Endothelial cell of umbilical vein (primary cell): ENCODE measurements around the gene VSX1. TPM values are rescaled to one million over a fixed set of nuclear protein-coding genes. Genes with fewer than 3 reads are reported as not detected.

Experiments used
- BruUV-seq: library from RNA; stranded (reverse); fragments of 400-500 nt; replicated peaks from 2 replicates; lab custom pipeline; 2021; lab: Mats Ljungman, UMichigan
- CTCF ChIA-PET: fragments of 300-600, 350-600 bp; sonication (Branson Sonifier 250); formaldehyde crosslinking; loops from one replicate; lab custom pipeline; 2021; ENCODE audit warnings: antibody characterized with exemption, inconsistent platforms; lab: Charles Lee
- POLR2A ChIA-PET: fragments of 300-600, 350-600 bp; sonication (Branson Sonifier 250); formaldehyde crosslinking; loops from one replicate; lab custom pipeline; 2021; ENCODE audit warnings: antibody characterized with exemption, inconsistent platforms; lab: Charles Lee
- DNase-seq: peaks from one replicate; pipeline ENCODE4 v3.0.0-alpha.2; 2011; ENCODE audit warnings: low read depth, low spot score
- FAIRE-seq: peaks from 2 replicates; lab custom pipeline; 2011; peaks lifted over from hg19 to GRCh38; lab: Jason Lieb, UNC
- H2AFZ ChIP-seq: 2 replicates; pipeline ENCODE4 v1.6.0; 2012; ENCODE audit warnings: low read depth, low read length, control low read depth, inconsistent platforms
- H3K27ac ChIP-seq: 2 replicates; pipeline ENCODE4 v1.5.1; 2011; ENCODE audit warnings: low read depth, mild to moderate bottlenecking, control low read depth, low read length, moderate library complexity; ENCODE audit not compliant: insufficient read depth
- H3K27me3 ChIP-seq, 2 experiments: 2 replicates each; pipeline versions ENCODE4 v1.6.0 to v1.6.1; 2011; ENCODE audit warnings: low read length in 2 of 2, mixed read lengths in 1 of 2; ENCODE audit not compliant: control insufficient read depth in 2 of 2, insufficient read depth in 2 of 2
- H3K36me3 ChIP-seq, 2 experiments: 2 replicates in 1 of 2; 3 replicates in 1 of 2; pipeline ENCODE4 v1.5.1; 2011; ENCODE audit warnings: low read length in 2 of 2, mild to moderate bottlenecking in 1 of 2, moderate library complexity in 1 of 2; ENCODE audit not compliant: control insufficient read depth in 2 of 2, insufficient read depth in 2 of 2; ENCODE audit errors: extremely low read depth in 1 of 2
- H3K4me1 ChIP-seq: 3 replicates; pipeline ENCODE4 v1.5.1; 2011; ENCODE audit warnings: mild to moderate bottlenecking, low read length; ENCODE audit not compliant: control insufficient read depth, insufficient read depth; ENCODE audit errors: extremely low read depth
- H3K4me2 ChIP-seq: 2 replicates; pipeline ENCODE4 v1.6.1; 2011; ENCODE audit warnings: low read length, control low read depth, mixed read lengths; ENCODE audit not compliant: insufficient read depth
- H3K4me3 ChIP-seq, 3 experiments: fragments of 200-600 bp in 1 of 3; sonication (generic), shearing (Covaris generic) in 1 of 3; replicated peaks in 1 of 3; 2 replicates each; pipeline ENCODE4 v1.5.1; 2011 to 2016; ENCODE audit warnings: control low read depth in 3 of 3, low read length in 3 of 3, mild to moderate bottlenecking in 2 of 3, inconsistent platforms in 1 of 3, low read depth in 1 of 3, moderate library complexity in 1 of 3; ENCODE audit not compliant: insufficient read depth in 1 of 3
- H3K79me2 ChIP-seq: 2 replicates; pipeline ENCODE4 v1.6.0; 2012; ENCODE audit warnings: low read length, inconsistent platforms; ENCODE audit not compliant: control insufficient read depth, insufficient read depth
- H3K9ac ChIP-seq: replicated peaks from 2 replicates; pipeline ENCODE3; 2011; ENCODE audit warnings: low read length, control low read depth; ENCODE audit not compliant: insufficient read depth; ENCODE audit errors: extremely low read depth
- H3K9me1 ChIP-seq: replicated peaks from 3 replicates; pipeline ENCODE4 v1.6.0; 2011; ENCODE audit warnings: mild to moderate bottlenecking, low read length; ENCODE audit not compliant: control insufficient read depth, insufficient read depth; ENCODE audit errors: extremely low read depth
- H3K9me3 ChIP-seq: replicated peaks from 2 replicates; pipeline ENCODE4 v1.5.1; 2012; ENCODE audit warnings: low read length, inconsistent platforms; ENCODE audit not compliant: control insufficient read depth, insufficient read depth
- H4K20me1 ChIP-seq: replicated peaks from 2 replicates; pipeline ENCODE3; 2011; ENCODE audit warnings: mild to moderate bottlenecking, low read length; ENCODE audit not compliant: control insufficient read depth, insufficient read depth; ENCODE audit errors: extremely low read depth
- EZH2 ChIP-seq: IDR thresholded peaks from 2 replicates; pipeline ENCODE4 v1.6.1; 2012; ENCODE audit warnings: borderline replicate concordance, low read depth, mild to moderate bottlenecking, moderate library complexity, low read length, inconsistent platforms; ENCODE audit not compliant: severe bottlenecking
- FOS ChIP-seq: IDR thresholded peaks from 2 replicates; pipeline ENCODE4 v1.6.1; 2011; ENCODE audit warnings: mild to moderate bottlenecking, low read length, moderate library complexity, borderline replicate concordance; ENCODE audit not compliant: insufficient read depth
- GATA2 ChIP-seq: IDR thresholded peaks from 2 replicates; pipeline ENCODE4 v1.7.0; 2011; ENCODE audit warnings: low read depth, mild to moderate bottlenecking, moderate library complexity, mixed read lengths, low read length; ENCODE audit not compliant: insufficient read length, insufficient read depth
- JUN ChIP-seq: IDR thresholded peaks from 2 replicates; pipeline ENCODE4 v1.6.1; 2011; ENCODE audit warnings: borderline replicate concordance, low read depth; ENCODE audit not compliant: insufficient read length, insufficient read depth
- MYC ChIP-seq: IDR thresholded peaks from one replicate; pipeline ENCODE4 v1.6.1; 2011; ENCODE audit warnings: mild to moderate bottlenecking, low read depth, low read length
- POLR2A ChIP-seq: IDR thresholded peaks from 2 replicates; pipeline ENCODE4 v1.6.1; 2012; ENCODE audit warnings: low read depth, mild to moderate bottlenecking, control low read depth, low read length
- POLR2AphosphoS5 ChIP-seq: IDR thresholded peaks from 2 replicates; pipeline ENCODE4 v1.6.1; 2012; ENCODE audit warnings: low read depth, mild to moderate bottlenecking, control low read depth, low read length, moderate library complexity; ENCODE audit not compliant: insufficient read depth
- dilution Hi-C: fragments of 300-500 bp; cut with MboI; formaldehyde crosslinking; loops from one replicate; pipeline ENCODE4 v1.15.0; 2019; ENCODE audit warnings: low sequenced_read_pairs; ENCODE audit not compliant: extremely low pct_ligation_motif_present
- intact Hi-C: fragments of 100-400 bp; cut with micrococcal nuclease; formaldehyde crosslinking; loops from one replicate; pipeline ENCODE4 v1.10.0; 2022
- polyA plus RNA-seq, 4 experiments: library from polyadenylated mRNA; depleted of rRNA in 3 of 4; stranded (reverse) in 3 of 4; unstranded in 1 of 4; fragments of >200 nt; gene quantifications; 2 replicates each; pipeline versions ENCODE4 v1.2.1 to v1.2.3, GENCODE V29; 2011 to 2012; ENCODE audit warnings: missing spikeins in 1 of 4
- total RNA-seq: library from RNA; stranded (reverse); gene quantifications from 2 replicates; pipeline ENCODE4 v1.2.3, GENCODE V29; 2021
- TF ChIP-seq, protein P1 (sequence below): IDR thresholded peaks from 2 replicates; pipeline ENCODE4 v1.6.1; 2011; ENCODE audit not compliant: insufficient read depth, insufficient read length
- TF ChIP-seq, protein P2 (sequence below), 2 donors: IDR thresholded peaks; 1 replicate in 1 of 2; 2 replicates in 1 of 2; pipeline ENCODE4 v1.5.1; 2011; ENCODE audit warnings: low read length in 2 of 2, mild to moderate bottlenecking in 2 of 2, moderate library complexity in 2 of 2, control low read depth in 1 of 2, inconsistent platforms in 1 of 2, low read depth in 1 of 2; ENCODE audit not compliant: insufficient read depth in 1 of 2; ENCODE audit errors: extremely low read depth in 1 of 2

VSX1 gene
- total and polyA plus RNA-seq, 2 donors (not counting 3 experiments of a cell fraction or from before 2014, with no cell fraction given): not detected

GRCh38 chr20:25117990-25118389 lies 36.0 kb upstream of the VSX1 start:
- no peaks in the 10 kb centered on the region for H3K36me3 ChIP-seq
- POLR2A ChIA-PET: no interaction called here
- no peaks in the 10 kb centered on the region for H3K9me1 ChIP-seq
- FAIRE-seq: no peak
- no peaks in the 10 kb centered on the region for H3K79me2 ChIP-seq
- no peak overlapping the region for H3K4me2 ChIP-seq
- no peak overlapping the region for H3K9ac ChIP-seq
- intact Hi-C loops (no loop called here), dilution Hi-C loops (no loop called here)
- no peaks in the 10 kb centered on the region for H3K4me1 ChIP-seq
- peaks cover 7 to 13% of the 10 kb centered on the region in 2 experiments for H3K27me3 ChIP-seq
- H3K27ac ChIP-seq: no peak overlapping the region
- H3K4me3 ChIP-seq: no peak overlapping the region
- CTCF ChIA-PET: no interaction called here
- H4K20me1 ChIP-seq: no peaks in the 10 kb centered on the region
- H3K9me3 ChIP-seq: no peaks in the 10 kb centered on the region
- TF ChIP-seq, protein P1, sequence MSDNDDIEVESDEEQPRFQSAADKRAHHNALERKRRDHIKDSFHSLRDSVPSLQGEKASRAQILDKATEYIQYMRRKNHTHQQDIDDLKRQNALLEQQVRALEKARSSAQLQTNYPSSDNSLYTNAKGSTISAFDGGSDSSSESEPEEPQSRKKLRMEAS: no peak
- TF ChIP-seq JUN (no peak), MYC (no peak), POLR2A (no peak), POLR2AphosphoS5 (no peak), FOS (no peak), EZH2 (no peak), GATA2 (no peak)
- TF ChIP-seq, protein P2, sequence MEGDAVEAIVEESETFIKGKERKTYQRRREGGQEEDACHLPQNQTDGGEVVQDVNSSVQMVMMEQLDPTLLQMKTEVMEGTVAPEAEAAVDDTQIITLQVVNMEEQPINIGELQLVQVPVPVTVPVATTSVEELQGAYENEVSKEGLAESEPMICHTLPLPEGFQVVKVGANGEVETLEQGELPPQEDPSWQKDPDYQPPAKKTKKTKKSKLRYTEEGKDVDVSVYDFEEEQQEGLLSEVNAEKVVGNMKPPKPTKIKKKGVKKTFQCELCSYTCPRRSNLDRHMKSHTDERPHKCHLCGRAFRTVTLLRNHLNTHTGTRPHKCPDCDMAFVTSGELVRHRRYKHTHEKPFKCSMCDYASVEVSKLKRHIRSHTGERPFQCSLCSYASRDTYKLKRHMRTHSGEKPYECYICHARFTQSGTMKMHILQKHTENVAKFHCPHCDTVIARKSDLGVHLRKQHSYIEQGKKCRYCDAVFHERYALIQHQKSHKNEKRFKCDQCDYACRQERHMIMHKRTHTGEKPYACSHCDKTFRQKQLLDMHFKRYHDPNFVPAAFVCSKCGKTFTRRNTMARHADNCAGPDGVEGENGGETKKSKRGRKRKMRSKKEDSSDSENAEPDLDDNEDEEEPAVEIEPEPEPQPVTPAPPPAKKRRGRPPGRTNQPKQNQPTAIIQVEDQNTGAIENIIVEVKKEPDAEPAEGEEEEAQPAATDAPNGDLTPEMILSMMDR (IDR thresholded peaks at IDR 0.05; ENCODE audit: extremely low read depth in 1 of 2, insufficient read depth in 1 of 2, low read depth in 1 of 2, low read length in 2 of 2): no peak
- no peak overlapping the region for H2AFZ ChIP-seq
- no TSS peak for BruUV-seq
- no peak for DNase-seq
